Posterior vena cava (tissue), 2 donors: ENCODE data around the gene CNTNAP2. TPM values are rescaled to one million over a fixed set of nuclear protein-coding genes. Genes with fewer than 3 reads are reported as not detected.
"Not testable (repeated sequence)": the region's sequence is repeated elsewhere in the genome, so short reads cannot be mapped to it uniquely, and the experiment has no call there.

Experiments used
- DNase-seq: peaks from one replicate; pipeline ENCODE4 v3.0.0-alpha.2; 2020; ENCODE audit warnings: low spot score
- intact Hi-C, 2 donors: fragments of 100-400 bp; cut with DNase I; formaldehyde crosslinking; loops; one replicate each; pipeline versions ENCODE4 v1.14.1 to v1.14.2; 2022 to 2023
- total RNA-seq, 2 donors: library from RNA; stranded (reverse); fragmentation: NEBNext Ultra II Directional; extraction: Animal tissue kit (Norgen Biotek cat#: 25700); gene quantifications; one replicate each; pipeline ENCODE4 v1.2.1, GENCODE V29; 2021
- donor health status: DM: yes; HTN: yes; CAD: no.
- donor health status: DM: yes; HTN: yes; CAD: no.

CNTNAP2 gene
- total RNA-seq, 2 donors from 2014 or later: not detected

- intact Hi-C loops: no loop called here
- no peak for DNase-seq
Observed at GRCh38 chr7:148304083-148304335, 2187.4 kb downstream of the CNTNAP2 start.

GRCh38 chr7:148304456-148304855 lies 2187.9 kb downstream of the CNTNAP2 start:
- no peak for DNase-seq
- intact Hi-C loops: no loop called here

- DNase-seq: no peak
- intact Hi-C loops: no loop called here
Observed at GRCh38 chr7:148306759-148307158, 2190.2 kb downstream of the CNTNAP2 start.

GRCh38 chr7:148318102-148318811 lies 2201.7 kb downstream of the CNTNAP2 start:
- DNase-seq: no peak
- intact Hi-C loops: no loop called here

- intact Hi-C loops: no loop called here
- DNase-seq: no peak
Observed at GRCh38 chr7:148318838-148319237, 2202.2 kb downstream of the CNTNAP2 start.

GRCh38 chr7:148319316-148319808 lies 2202.8 kb downstream of the CNTNAP2 start:
- no peak for DNase-seq
- intact Hi-C loops: no loop called here

GRCh38 chr7:148325208-148325607 lies 2208.6 kb downstream of the CNTNAP2 start:
- intact Hi-C loops: no loop called here
- DNase-seq: no peak

GRCh38 chr7:148327379-148327778 lies 2210.8 kb downstream of the CNTNAP2 start:
- DNase-seq: no peak
- intact Hi-C loops: no loop called here

- no peak for DNase-seq
- intact Hi-C loops: no loop called here
Observed at GRCh38 chr7:148328906-148329305, 2212.3 kb downstream of the CNTNAP2 start.

- intact Hi-C loops: no loop called here
- no peak for DNase-seq
Observed at GRCh38 chr7:148330124-148330818, 2213.7 kb downstream of the CNTNAP2 start.

- intact Hi-C loops: no loop called here
- no peak for DNase-seq
Observed at GRCh38 chr7:148330822-148331221, 2214.2 kb downstream of the CNTNAP2 start.

- DNase-seq, intact Hi-C loops: not testable (repeated sequence)
Observed at GRCh38 chr7:148331456-148331855, 2214.9 kb downstream of the CNTNAP2 start.

- intact Hi-C loops: no loop called here
Observed at GRCh38 chr7:148332191-148333186, 2215.9 kb downstream of the CNTNAP2 start.

GRCh38 chr7:148334441-148334956 lies 2217.9 kb downstream of the CNTNAP2 start:
- DNase-seq: no peak
- intact Hi-C loops: no loop called here

More at GRCh38 chr7:148332191-148333186, 2215.9 kb downstream of the CNTNAP2 start:
- DNase-seq: no peak

GRCh38 chr7:148334959-148335577 lies 2218.5 kb downstream of the CNTNAP2 start:
- no peak for DNase-seq
- intact Hi-C loops: no loop called here

GRCh38 chr7:148335790-148336189 lies 2219.2 kb downstream of the CNTNAP2 start:
- intact Hi-C loops: no loop called here
- no peak for DNase-seq

- intact Hi-C loops: no loop called here
- DNase-seq: no peak
Observed at GRCh38 chr7:148336411-148336810, 2219.8 kb downstream of the CNTNAP2 start.

- intact Hi-C loops: no loop called here
- DNase-seq: no peak
Observed at GRCh38 chr7:148337246-148337965, 2220.8 kb downstream of the CNTNAP2 start.
